Measurements from ENCODE around the gene ZFP14.

- TF ChIP-seq TAF1 (IDR thresholded peaks at IDR 0.05; ENCODE audit: borderline replicate concordance, low read depth, low read length) (no peak), POLR2A (IDR thresholded peaks at IDR 0.05; ENCODE audit: low read depth, low read length) (no peak)
Measured at GRCh38 chr19:36417752-36418286, 38.8 kb upstream of the ZFP14 start.
